ENCODE data around the gene JARID2.

- TF ChIP-seq CTCF (IDR thresholded peaks at IDR 0.05; ENCODE audit: low read length): no peak
- no peak for TF ChIP-seq EZH2 (optimal IDR thresholded peaks at IDR 0.05; ENCODE audit: low read depth, low read length)
- TF ChIP-seq EZH2phosphoT487 (IDR thresholded peaks at IDR 0.05; ENCODE audit: low read length): no peak
Measured at GRCh38 chr6:15510121-15510520, 264.3 kb downstream of the JARID2 start.
